T-helper 2 cell treated with Interferon-gamma antibody and Interleukin-4, amounts not matched to agents 5 μg/mL and 100 μg/mL, for 36 hours (primary cell): Measurements from ENCODE around the gene DMRTC1B.
"Not testable (repeated sequence)": the region's sequence is repeated elsewhere in the genome, so short reads cannot be mapped to it uniquely, and the experiment has no call there.

Source experiments
- DNase-seq: peaks from one replicate; pipeline ENCODE4 v3.0.0; 2021; ENCODE audit warnings: low spot score
- H3K27ac Mint-ChIP-seq: one replicate; pipeline ENCODE4 v1.8.0; 2021; ENCODE audit warnings: mild to moderate bottlenecking, mixed read lengths
- H3K27me3 Mint-ChIP-seq: one replicate; pipeline ENCODE4 v1.8.0; 2021; ENCODE audit warnings: low read depth, mixed read lengths
- H3K36me3 Mint-ChIP-seq: one replicate; pipeline ENCODE4 v1.8.0; 2021; ENCODE audit warnings: low read depth, mixed read lengths
- H3K4me1 Mint-ChIP-seq: one replicate; pipeline ENCODE4 v1.8.0; 2021; ENCODE audit warnings: low read depth, mixed read lengths
- H3K4me3 Mint-ChIP-seq: one replicate; pipeline ENCODE4 v1.8.0; 2022; ENCODE audit warnings: mild to moderate bottlenecking, moderate library complexity, mixed read lengths
- H3K9me3 Mint-ChIP-seq: one replicate; pipeline ENCODE4 v1.8.0; 2021; ENCODE audit warnings: mixed read lengths

Gene DMRTC1B

GRCh38 chrX:72830701-72831100 lies 54.0 kb downstream of the DMRTC1B start:
- H3K36me3 Mint-ChIP-seq, H3K27ac Mint-ChIP-seq, H3K9me3 Mint-ChIP-seq, H3K4me3 Mint-ChIP-seq, DNase-seq, H3K4me1 Mint-ChIP-seq, H3K27me3 Mint-ChIP-seq: not testable (repeated sequence)

GRCh38 chrX:72837532-72837931 lies 60.8 kb downstream of the DMRTC1B start:
- not testable (repeated sequence) for H3K36me3 Mint-ChIP-seq, H3K9me3 Mint-ChIP-seq, H3K4me1 Mint-ChIP-seq, H3K27ac Mint-ChIP-seq, H3K27me3 Mint-ChIP-seq, H3K4me3 Mint-ChIP-seq, DNase-seq

- not testable (repeated sequence) for H3K4me3 Mint-ChIP-seq, H3K9me3 Mint-ChIP-seq
Observed at GRCh38 chrX:72882898-72883297, 106.2 kb downstream of the DMRTC1B start.

GRCh38 chrX:72889740-72890139 lies 113.0 kb downstream of the DMRTC1B start:
- H3K27me3 Mint-ChIP-seq, H3K36me3 Mint-ChIP-seq, H3K9me3 Mint-ChIP-seq: not testable (repeated sequence)

More at GRCh38 chrX:72882898-72883297, 106.2 kb downstream of the DMRTC1B start:
- not testable (repeated sequence) for H3K27ac Mint-ChIP-seq, H3K27me3 Mint-ChIP-seq, H3K4me1 Mint-ChIP-seq, DNase-seq, H3K36me3 Mint-ChIP-seq

More at GRCh38 chrX:72889740-72890139, 113.0 kb downstream of the DMRTC1B start:
- H3K27ac Mint-ChIP-seq, H3K4me3 Mint-ChIP-seq, DNase-seq, H3K4me1 Mint-ChIP-seq: not testable (repeated sequence)
